Vagina (tissue), 2 donors: ENCODE results near the gene ZNF101. TPM values are rescaled to one million over a fixed set of nuclear protein-coding genes. Genes with fewer than 3 reads are reported as not detected.

Experiments
- DNase-seq, 2 donors: peaks; one replicate each; pipeline ENCODE4 v3.0.0-alpha.2; 2017; ENCODE audit errors: extremely low spot score in 2 of 2
- H3K27ac ChIP-seq: fragments of 200-600 bp; sonication (generic); one replicate; pipeline ENCODE4 v1.5.1; 2019
- H3K27me3 ChIP-seq: fragments of 200-600 bp; sonication (generic); one replicate; pipeline ENCODE4 v1.5.1; 2019
- H3K36me3 ChIP-seq, 2 donors: fragments of 200-600 bp; sonication (generic); one replicate each; pipeline ENCODE4 v1.5.1; 2017 to 2019
- H3K4me1 ChIP-seq: fragments of 200-600 bp; sonication (generic); one replicate; pipeline ENCODE4 v1.5.1; 2019
- H3K4me3 ChIP-seq, 2 donors: fragments of 200-600 bp; sonication (generic); 1 replicate in 1 of 2; 2 replicates in 1 of 2; pipeline ENCODE4 v1.5.1; 2016 to 2019
- H3K9me3 ChIP-seq: fragments of 200-600 bp; sonication (generic); one replicate; pipeline ENCODE4 v1.5.1; 2019
- CTCF ChIP-seq, 3 experiments: fragments of 450-650 bp in 2 of 3; fragments of 200-600 bp in 1 of 3; sonication (generic) in 1 of 3; IDR thresholded peaks; one replicate each; pipeline ENCODE4 v1.5.1; 2017 to 2019; ENCODE audit warnings: antibody characterized with exemption in 3 of 3, mild to moderate bottlenecking in 2 of 3, moderate library complexity in 2 of 3
- POLR2A ChIP-seq, 2 donors: fragments of 450-650 bp; IDR thresholded peaks; one replicate each; pipeline ENCODE4 v1.6.1; 2017; ENCODE audit warnings: antibody characterized with exemption in 2 of 2, mild to moderate bottlenecking in 2 of 2, moderate library complexity in 2 of 2
- POLR2AphosphoS5 ChIP-seq, 2 donors: sonication (generic); formaldehyde crosslinking; IDR thresholded peaks; one replicate each; pipeline ENCODE4 v1.9.0; 2017; ENCODE audit warnings: antibody characterized with exemption in 2 of 2, mild to moderate bottlenecking in 2 of 2, low read depth in 1 of 2; ENCODE audit not compliant: insufficient read depth in 1 of 2
- intact Hi-C: fragments of 100-400 bp; cut with DNase I; formaldehyde crosslinking; loops from one replicate; pipeline ENCODE4 v1.15.1; 2023
- total RNA-seq: library from RNA; depleted of rRNA; stranded (reverse); fragments of >200 nt; gene quantifications from one replicate; pipeline ENCODE4 v1.2.3, GENCODE V29; 2016

Gene ZNF101
- total RNA-seq, 1 donor from 2014 or later, result 6.9 TPM

- peaks cover 96% of the 10 kb centered on the region for H3K9me3 ChIP-seq
- no peak overlapping the region for H3K4me3 ChIP-seq
- H3K27ac ChIP-seq, result no peak overlapping the region
- no peaks in the 10 kb centered on the region for H3K4me1 ChIP-seq
- TF ChIP-seq POLR2AphosphoS5 (IDR thresholded peaks at IDR 0.05; ENCODE audit: insufficient read depth in 1 of 2, low read depth in 1 of 2), result no peak
- DNase-seq, result no peak
- intact Hi-C loops, result no loop called here
- no peaks in the 10 kb centered on the region for H3K27me3 ChIP-seq
- H3K36me3 ChIP-seq, result peaks cover 11 to 62% of the 10 kb centered on the region in 2 donors
Observed at GRCh38 chr19:19711306-19711933, 42.8 kb downstream of the ZNF101 start.

GRCh38 chr19:19711934-19712828 is 43.5 kb downstream of the ZNF101 start:
- H3K36me3 ChIP-seq, result peaks cover 11 to 69% of the 10 kb centered on the region in 2 donors
- no peaks in the 10 kb centered on the region for H3K4me1 ChIP-seq
- no peak for TF ChIP-seq CTCF (IDR thresholded peaks at IDR 0.05)
- no peak for TF ChIP-seq POLR2AphosphoS5 (IDR thresholded peaks at IDR 0.05; ENCODE audit: insufficient read depth in 1 of 2, low read depth in 1 of 2)
- no peak for TF ChIP-seq POLR2A (IDR thresholded peaks at IDR 0.05)
- H3K4me3 ChIP-seq, result no peak overlapping the region
- intact Hi-C loops, result no loop called here
- H3K27ac ChIP-seq, result no peak overlapping the region
- DNase-seq, result no peak
- no peaks in the 10 kb centered on the region for H3K27me3 ChIP-seq
- H3K9me3 ChIP-seq, result peaks cover 95% of the 10 kb centered on the region

- TF ChIP-seq POLR2AphosphoS5 (IDR thresholded peaks at IDR 0.05; ENCODE audit: insufficient read depth in 1 of 2, low read depth in 1 of 2), result no peak
- no peak for TF ChIP-seq CTCF (IDR thresholded peaks at IDR 0.05)
- TF ChIP-seq POLR2A (IDR thresholded peaks at IDR 0.05), result no peak
- no peak for DNase-seq
- intact Hi-C loops, result no loop called here
- peaks cover 0 to 38% of the 10 kb centered on the region in 2 donors for H3K36me3 ChIP-seq
- H3K27ac ChIP-seq, result no peak overlapping the region
- H3K4me3 ChIP-seq, result no peak overlapping the region
- H3K27me3 ChIP-seq, result no peaks in the 10 kb centered on the region
- peaks cover 80% of the 10 kb centered on the region for H3K9me3 ChIP-seq
- H3K4me1 ChIP-seq, result no peaks in the 10 kb centered on the region
Observed at GRCh38 chr19:19719798-19720197, 51.2 kb downstream of the ZNF101 start.

- Histone ChIP-seq H3K27me3 (no peaks in the 10 kb centered on the region), H3K4me3 (no peak overlapping the region), H3K4me1 (no peaks in the 10 kb centered on the region), H3K9me3 (peaks cover 67% of the 10 kb centered on the region), H3K27ac (no peak overlapping the region), H3K36me3 (peaks cover 0 to 23% of the 10 kb centered on the region in 2 donors)
- DNase-seq, result no peak
- TF ChIP-seq POLR2AphosphoS5 (IDR thresholded peaks at IDR 0.05; ENCODE audit: insufficient read depth in 1 of 2, low read depth in 1 of 2), result no peak
- no peak for TF ChIP-seq POLR2A (IDR thresholded peaks at IDR 0.05)
- no peak for TF ChIP-seq CTCF (IDR thresholded peaks at IDR 0.05)
- intact Hi-C loops, result no loop called here
Observed at GRCh38 chr19:19721896-19722295, 53.3 kb downstream of the ZNF101 start.

- no peak for TF ChIP-seq CTCF (IDR thresholded peaks at IDR 0.05)
- peak; percentile 96 to 98 for TF ChIP-seq POLR2AphosphoS5 (IDR thresholded peaks at IDR 0.05; ENCODE audit: insufficient read depth in 1 of 2, low read depth in 1 of 2)
- peak in 1 of 2 donors; percentile 65 for TF ChIP-seq POLR2A (IDR thresholded peaks at IDR 0.05)
- Histone ChIP-seq H3K4me1 (peaks cover 16% of the 10 kb centered on the region), H3K4me3 (peak within 1 kb of the TSS; percentile 81 to 89), H3K9me3 (peaks cover 8% of the 10 kb centered on the region), H3K36me3 (peaks cover 0 to 23% of the 10 kb centered on the region in 2 donors), H3K27me3 (no peaks in the 10 kb centered on the region), H3K27ac (peak within 1 kb of the TSS; percentile 72)
- intact Hi-C loops, result no loop called here
- peak; percentile 95 to 96 for DNase-seq
Observed at GRCh38 chr19:19732579-19733501, 64.2 kb downstream of the ZNF101 start, which contains the start of gene ZNF14. ZNF14 (minus strand) TSS chr19:19733112; CDS start chr19:19732958, 154 bp downstream.
